Esophagus muscularis mucosa (tissue), 4 donors: ENCODE results near the gene IER3. TPM values are rescaled to one million over a fixed set of nuclear protein-coding genes. Genes with fewer than 3 reads are reported as not detected.

Source experiments
- DNase-seq: peaks from one replicate; pipeline ENCODE4 v3.0.0-alpha.2; 2017; ENCODE audit errors: extremely low spot score
- H3K27ac ChIP-seq, 4 donors: fragments of 200-600 bp; sonication (generic); replicated peaks in 1 of 4; 1 replicate in 3 of 4; 2 replicates in 1 of 4; pipeline ENCODE4 v1.5.1; 2016 to 2019; ENCODE audit warnings: mild to moderate bottlenecking in 1 of 4
- H3K27me3 ChIP-seq, 4 donors: fragments of 200-600 bp; sonication (generic); one replicate each; pipeline versions ENCODE4 v1.5.1 to v1.6.0; 2016 to 2019
- H3K36me3 ChIP-seq, 4 donors: fragments of 200-600 bp; sonication (generic); one replicate each; pipeline ENCODE4 v1.5.1; 2016 to 2019
- H3K4me1 ChIP-seq, 4 donors: fragments of 200-600 bp; sonication (generic); one replicate each; pipeline ENCODE4 v1.5.1; 2016 to 2019
- H3K4me3 ChIP-seq, 4 donors: fragments of 200-600 bp; sonication (generic); 1 replicate in 2 of 4; 2 replicates in 2 of 4; pipeline ENCODE4 v1.5.1; 2016 to 2019; ENCODE audit warnings: mild to moderate bottlenecking in 4 of 4, moderate library complexity in 1 of 4
- H3K9me3 ChIP-seq, 4 donors: fragments of 200-600 bp; sonication (generic); 1 replicate in 3 of 4; 2 replicates in 1 of 4; pipeline ENCODE4 v1.5.1; 2016 to 2019
- EP300 ChIP-seq: sonication (generic); formaldehyde crosslinking; IDR thresholded peaks from one replicate; pipeline ENCODE4 v1.6.1; 2017; ENCODE audit warnings: antibody characterized with exemption
- POLR2A ChIP-seq: fragments of 450-650 bp; IDR thresholded peaks from one replicate; pipeline ENCODE4 v1.6.1; 2017; ENCODE audit warnings: antibody characterized with exemption, moderate library complexity, mild to moderate bottlenecking, low read depth
- POLR2AphosphoS5 ChIP-seq, 2 donors: sonication (generic); formaldehyde crosslinking; IDR thresholded peaks; one replicate each; pipeline ENCODE4 v1.6.1; 2017; ENCODE audit warnings: antibody characterized with exemption in 2 of 2
- WGBS: methylation state at CpG from one replicate; pipeline ENCODE4 v1.1.5; 2018; 5-methylcytosine and 5-hydroxymethylcytosine counted together
- intact Hi-C: fragments of 100-400 bp; cut with DNase I; formaldehyde crosslinking; loops from one replicate; pipeline ENCODE4 v1.15.1; 2023
- total RNA-seq, 4 donors: library from RNA; depleted of rRNA; stranded (reverse); fragments of >200 nt; gene quantifications; one replicate each; pipeline versions ENCODE4 v1.1.0 to v1.2.1, GENCODE V29; 2016
- TF ChIP-seq, protein P1 (sequence below), 3 experiments: fragments of 200-600 bp in 2 of 3; fragments of 450-650 bp in 1 of 3; sonication (generic) in 2 of 3; IDR thresholded peaks; one replicate each; pipeline ENCODE4 v1.5.1; 2017 to 2019; ENCODE audit warnings: antibody characterized with exemption in 3 of 3, mild to moderate bottlenecking in 2 of 3, moderate library complexity in 1 of 3

The IER3 gene
- total RNA-seq, 4 donors from 2014 or later = 8.9 to 45.4 (median 11.0) TPM

DNA sequence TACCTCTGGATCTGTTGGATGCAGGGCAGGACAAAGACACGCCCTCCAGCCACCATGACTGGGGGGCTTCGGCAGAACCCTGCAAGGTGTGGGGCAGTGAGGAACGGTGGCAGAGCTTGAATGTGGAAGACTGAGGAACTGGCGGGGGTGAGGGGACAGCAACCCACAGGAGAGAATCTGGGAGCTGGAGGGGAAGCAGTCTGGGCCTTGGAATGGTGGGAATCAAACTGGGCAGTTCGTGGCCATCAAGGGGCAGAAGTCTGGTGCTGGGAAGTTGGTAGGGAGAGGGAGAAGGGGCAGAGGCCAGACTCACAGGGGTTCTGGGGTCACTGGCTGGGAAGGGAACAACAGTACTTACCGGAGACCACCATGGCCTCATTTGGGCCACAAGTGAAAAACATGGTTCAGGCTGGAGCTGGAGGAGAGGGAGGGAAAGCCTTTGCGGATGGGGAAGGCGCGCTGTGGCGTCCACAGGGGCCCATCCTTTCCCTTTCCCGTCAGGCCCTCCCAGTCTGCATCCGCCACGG lies 2.5 kb downstream of the IER3 start:
- Histone ChIP-seq H3K36me3 (peaks cover 19 to 46% (median 43%) of the 10 kb centered on the region in 4 donors), H3K27me3 (no peaks in the 10 kb centered on the region), H3K4me1 (peaks cover 43 to 73% (median 60%) of the 10 kb centered on the region in 4 donors), H3K9me3 (no peaks in the 10 kb centered on the region), H3K27ac (peak overlapping the region; percentile 90 to 99 (median 90)), H3K4me3 (peak overlapping the region; percentile 69 to 91 (median 84))
- no peak for DNase-seq
- TF ChIP-seq POLR2A (no peak), EP300 (no peak), POLR2AphosphoS5 (IDR thresholded peaks at IDR 0.05) (no peak)
- TF ChIP-seq, protein P1, sequence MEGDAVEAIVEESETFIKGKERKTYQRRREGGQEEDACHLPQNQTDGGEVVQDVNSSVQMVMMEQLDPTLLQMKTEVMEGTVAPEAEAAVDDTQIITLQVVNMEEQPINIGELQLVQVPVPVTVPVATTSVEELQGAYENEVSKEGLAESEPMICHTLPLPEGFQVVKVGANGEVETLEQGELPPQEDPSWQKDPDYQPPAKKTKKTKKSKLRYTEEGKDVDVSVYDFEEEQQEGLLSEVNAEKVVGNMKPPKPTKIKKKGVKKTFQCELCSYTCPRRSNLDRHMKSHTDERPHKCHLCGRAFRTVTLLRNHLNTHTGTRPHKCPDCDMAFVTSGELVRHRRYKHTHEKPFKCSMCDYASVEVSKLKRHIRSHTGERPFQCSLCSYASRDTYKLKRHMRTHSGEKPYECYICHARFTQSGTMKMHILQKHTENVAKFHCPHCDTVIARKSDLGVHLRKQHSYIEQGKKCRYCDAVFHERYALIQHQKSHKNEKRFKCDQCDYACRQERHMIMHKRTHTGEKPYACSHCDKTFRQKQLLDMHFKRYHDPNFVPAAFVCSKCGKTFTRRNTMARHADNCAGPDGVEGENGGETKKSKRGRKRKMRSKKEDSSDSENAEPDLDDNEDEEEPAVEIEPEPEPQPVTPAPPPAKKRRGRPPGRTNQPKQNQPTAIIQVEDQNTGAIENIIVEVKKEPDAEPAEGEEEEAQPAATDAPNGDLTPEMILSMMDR (IDR thresholded peaks at IDR 0.05) = no peak
- WGBS = 8% methylated on average over 13 of the region's 13 CpGs
- intact Hi-C loops = loop anchor here (5.0 kb wide), 2 partner anchors 80 to 135 kb away; no protein-coding TSS in a partner anchor

DNA sequence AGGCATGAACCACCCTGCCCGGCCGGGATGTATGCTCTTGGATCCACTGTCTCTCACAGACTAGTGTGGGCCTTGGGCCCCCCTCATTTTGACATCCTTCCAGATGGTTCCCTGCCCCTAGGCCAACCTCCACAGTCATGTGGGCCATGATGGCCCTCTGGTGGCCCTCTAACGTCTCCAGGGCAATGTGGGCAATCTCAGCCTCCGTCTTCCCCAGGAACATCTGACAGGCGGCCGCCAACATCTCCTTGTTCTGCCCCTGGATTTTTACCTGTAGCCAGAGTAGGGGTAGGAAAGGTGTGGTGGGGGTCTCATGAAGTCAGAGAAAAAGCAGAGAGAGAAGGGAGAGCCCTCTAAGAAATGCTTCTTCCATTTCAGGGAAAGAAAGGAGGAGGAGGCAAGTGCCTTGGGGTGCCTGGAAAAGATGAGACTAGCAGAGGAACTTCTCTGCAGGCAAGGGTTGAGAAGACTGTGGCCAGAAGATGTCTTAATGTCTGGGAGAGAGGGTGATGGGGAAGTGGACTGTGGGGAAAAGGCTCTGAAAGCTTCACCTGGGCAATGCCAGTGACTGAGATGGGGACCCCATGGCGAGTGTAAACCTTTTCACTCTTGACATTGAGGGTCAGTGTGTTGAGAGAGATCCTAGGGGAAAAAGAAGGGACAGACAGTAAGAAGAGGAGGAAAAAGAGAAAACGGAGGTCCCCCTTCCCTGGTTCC lies 3.1 kb downstream of the IER3 start:
- WGBS = 55% methylated on average over 8 of the region's 8 CpGs
- no peaks in the 10 kb centered on the region for H3K27me3 ChIP-seq
- H3K4me1 ChIP-seq = peaks cover 45 to 74% (median 62%) of the 10 kb centered on the region in 4 donors
- peak overlapping the region; percentile 69 to 91 (median 84) for H3K4me3 ChIP-seq
- H3K9me3 ChIP-seq = no peaks in the 10 kb centered on the region
- peak overlapping the region; percentile 90 to 99 (median 90) for H3K27ac ChIP-seq
- intact Hi-C loops = loop anchor here (5.0 kb wide), 2 partner anchors 81 to 136 kb away; no protein-coding TSS in a partner anchor
- DNase-seq = no peak
- TF ChIP-seq POLR2AphosphoS5 (IDR thresholded peaks at IDR 0.05) (no peak), POLR2A (no peak), EP300 (no peak)
- TF ChIP-seq, protein P1 (IDR thresholded peaks at IDR 0.05) = no peak
- peaks cover 19 to 52% (median 49%) of the 10 kb centered on the region in 4 donors for H3K36me3 ChIP-seq

DNA sequence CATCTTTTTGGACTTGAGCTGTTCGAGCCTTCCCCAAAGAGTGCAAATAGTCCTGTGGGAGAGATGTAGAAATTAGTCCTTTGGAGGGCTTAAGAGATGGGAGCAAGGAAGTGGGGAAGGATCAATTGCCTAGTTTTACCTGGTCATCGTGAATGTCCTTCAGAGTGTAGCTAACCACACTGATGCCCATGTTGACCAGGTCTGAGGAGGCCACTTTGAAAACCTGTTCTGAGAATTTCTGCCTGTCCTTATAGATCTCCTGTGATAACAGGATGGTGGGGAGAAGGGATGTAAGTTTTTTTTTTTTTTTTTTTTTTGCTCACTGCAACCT lies 3.8 kb downstream of the IER3 start:
- no peaks in the 10 kb centered on the region for H3K27me3 ChIP-seq
- H3K27ac ChIP-seq = peak overlapping the region in 3 of 4 donors; percentile 0 to 99 (median 90)
- WGBS = 89% methylated on average over 2 of the region's 2 CpGs
- H3K4me1 ChIP-seq = peaks cover 45 to 78% (median 65%) of the 10 kb centered on the region in 4 donors
- DNase-seq = no peak
- intact Hi-C loops = loop anchor here (5.0 kb wide), 2 partner anchors 82 to 137 kb away; no protein-coding TSS in a partner anchor
- H3K4me3 ChIP-seq = no peak overlapping the region
- no peaks in the 10 kb centered on the region for H3K9me3 ChIP-seq
- no peak for TF ChIP-seq POLR2AphosphoS5 (IDR thresholded peaks at IDR 0.05)
- H3K36me3 ChIP-seq = peaks cover 24 to 59% (median 57%) of the 10 kb centered on the region in 4 donors

DNA sequence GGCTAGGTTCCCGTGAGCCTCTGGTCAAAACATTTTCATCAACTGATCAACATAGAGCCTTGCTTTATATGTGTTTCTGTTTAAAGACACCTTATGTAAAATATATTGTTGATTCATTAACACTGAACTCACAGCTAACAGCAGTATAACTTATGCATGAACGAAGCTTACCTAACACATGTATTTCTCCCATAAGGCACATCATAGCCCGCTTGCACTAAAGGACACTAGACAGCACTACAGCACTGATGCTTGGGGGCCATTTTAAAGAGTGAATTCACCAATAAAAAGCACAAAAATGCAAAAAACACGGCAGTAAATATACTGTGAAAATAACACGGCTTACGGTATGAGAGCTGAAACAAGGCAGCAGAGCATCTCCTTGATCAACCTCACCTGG lies 5.8 kb downstream of the IER3 start:
- Histone ChIP-seq H3K4me1 (peaks cover 45 to 64% (median 57%) of the 10 kb centered on the region in 4 donors), H3K27me3 (no peaks in the 10 kb centered on the region), H3K4me3 (no peak overlapping the region), H3K27ac (no peak overlapping the region), H3K9me3 (no peaks in the 10 kb centered on the region), H3K36me3 (peaks cover 38 to 79% (median 73%) of the 10 kb centered on the region in 4 donors)
- TF ChIP-seq POLR2A (no peak), POLR2AphosphoS5 (IDR thresholded peaks at IDR 0.05) (no peak), EP300 (no peak)
- TF ChIP-seq, protein P1 (IDR thresholded peaks at IDR 0.05) = no peak
- no peak for DNase-seq
- intact Hi-C loops = no loop called here
- 83% methylated on average over 6 of the region's 6 CpGs for WGBS

DNA sequence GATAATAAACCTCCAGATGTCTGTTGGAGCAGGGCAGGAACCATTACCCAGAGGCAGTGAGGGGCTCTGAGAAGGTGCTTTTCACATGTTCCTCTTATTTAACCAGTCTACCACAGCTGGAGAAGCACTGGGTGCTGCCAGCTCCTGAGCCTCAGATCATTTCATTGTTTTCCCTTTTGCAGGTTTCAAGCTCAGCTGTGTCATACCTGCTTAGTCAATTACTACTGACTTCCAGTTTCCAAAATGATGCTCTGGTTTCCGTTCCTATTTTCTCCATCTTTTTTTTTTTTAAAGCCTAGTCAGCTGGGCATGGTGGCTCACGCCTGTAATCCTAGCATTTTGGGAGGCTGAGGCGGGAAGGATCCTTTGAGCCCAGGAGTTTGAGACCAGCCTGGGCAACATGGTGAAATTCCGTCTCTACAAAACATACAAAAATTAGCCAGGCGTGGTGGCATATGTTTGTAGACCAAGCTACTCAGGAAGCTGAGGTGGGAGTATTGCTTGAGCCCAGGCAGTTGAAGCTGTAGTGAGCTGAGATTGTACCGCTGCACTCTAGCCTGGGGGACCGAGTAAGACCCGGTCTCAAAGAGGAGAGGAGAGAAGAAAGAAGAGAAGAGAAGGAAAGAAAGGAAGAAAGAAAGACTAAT lies 8.6 kb downstream of the IER3 start:
- intact Hi-C loops = no loop called here
- H3K36me3 ChIP-seq = peaks cover 48 to 99% (median 92%) of the 10 kb centered on the region in 4 donors
- H3K27me3 ChIP-seq = no peaks in the 10 kb centered on the region
- H3K27ac ChIP-seq = no peak overlapping the region
- DNase-seq = no peak
- no peaks in the 10 kb centered on the region for H3K9me3 ChIP-seq
- WGBS = 89% methylated on average over 8 of the region's 8 CpGs
- no peak overlapping the region for H3K4me3 ChIP-seq
- TF ChIP-seq POLR2AphosphoS5 (IDR thresholded peaks at IDR 0.05) (no peak), POLR2A (no peak), EP300 (no peak)
- TF ChIP-seq, protein P1 (IDR thresholded peaks at IDR 0.05) = no peak
- peaks cover 37 to 54% (median 47%) of the 10 kb centered on the region in 4 donors for H3K4me1 ChIP-seq
